HG02970 (cell line): ENCODE measurements around the gene XKRX.

Source experiments
- ATAC-seq: cut with Tn5 transposase; IDR thresholded peaks from one replicate; pipeline ENCODE4 v1.9.1; 2021; ENCODE audit warnings: mild to moderate bottlenecking, moderate library complexity, moderate number of reproducible peaks; ENCODE audit not compliant: unreplicated experiment, low FRiP score

The XKRX gene

DNA sequence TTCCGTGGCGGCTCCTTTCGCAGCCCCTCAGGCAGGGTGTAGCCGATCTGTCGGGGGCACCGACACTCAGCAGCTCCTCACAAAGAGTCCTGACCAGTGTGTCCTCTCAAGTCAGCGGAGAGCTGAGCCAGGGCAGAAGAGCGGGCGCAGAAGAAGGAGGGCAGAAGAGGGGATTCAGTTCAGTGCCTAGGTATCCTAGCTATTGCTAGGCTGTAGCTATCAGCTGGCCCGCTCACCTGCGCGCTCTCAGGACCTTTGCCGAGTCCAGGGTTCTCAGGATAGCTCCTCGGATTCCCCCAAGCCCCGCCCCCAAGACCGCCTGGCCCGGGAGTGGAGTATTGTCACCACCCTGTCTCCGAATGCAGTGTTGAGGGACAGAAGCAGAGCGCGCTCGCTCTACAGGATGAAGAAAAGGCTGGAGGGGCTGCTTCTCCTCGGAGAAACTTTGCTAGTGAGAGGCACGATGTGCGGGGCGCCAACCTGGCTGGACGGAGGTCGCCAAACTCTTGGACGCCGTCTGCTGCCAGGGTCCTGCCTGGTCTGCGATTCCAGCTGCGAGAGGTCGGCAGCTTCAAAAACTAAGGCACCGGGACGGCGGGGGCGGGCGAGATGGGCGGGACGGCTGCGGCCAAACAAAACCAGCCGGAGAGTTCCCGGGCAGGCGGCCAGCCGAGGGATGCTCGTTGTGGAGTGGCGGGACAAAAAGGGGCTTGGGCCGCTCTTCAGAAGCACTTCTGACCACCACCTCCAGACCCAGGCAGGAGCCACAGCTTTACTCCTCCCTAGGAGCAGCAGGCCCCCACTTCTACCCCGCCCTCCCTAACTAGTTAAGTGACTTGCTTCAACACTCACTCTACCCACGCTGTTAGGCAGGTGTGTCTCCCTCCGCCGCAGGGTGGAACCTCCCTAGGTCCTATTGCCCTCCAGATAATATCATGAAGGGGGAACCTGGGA is at the start of gene XKRX:
Gene XKRX, minus strand, starts transcription at position 258 of the 954 bp plus-strand sequence. CDS start 613 bp downstream, outside the sequence.
- ATAC-seq: no peak

GRCh38 chrX:100976211-100976610 is 47.5 kb upstream of the XKRX start:
- no peak for ATAC-seq

- no peak for ATAC-seq
Measured at GRCh38 chrX:100975212-100975611, 46.5 kb upstream of the XKRX start.

GRCh38 chrX:100973411-100973810 is 44.7 kb upstream of the XKRX start:
- ATAC-seq: no peak

DNA sequence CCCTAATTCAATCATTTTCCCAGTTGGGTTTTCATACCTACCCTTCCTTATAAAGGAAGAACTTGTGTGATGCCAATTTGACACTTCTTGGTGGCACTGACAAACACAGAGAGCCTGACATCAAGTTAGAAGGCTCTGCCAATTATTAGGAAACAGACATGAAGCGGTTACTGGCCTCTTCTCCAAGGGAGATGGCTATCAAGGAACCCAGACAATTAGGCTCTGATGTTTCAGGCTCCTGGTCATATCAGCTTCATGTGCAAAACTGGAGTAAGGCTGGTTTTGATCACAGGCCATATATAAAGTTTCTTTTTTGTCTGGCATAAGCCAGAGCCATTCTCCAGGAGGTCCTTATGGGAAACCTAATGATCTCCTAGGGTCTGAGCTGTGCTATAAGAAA is 41.2 kb upstream of the XKRX start:
- ATAC-seq: no peak

- no peak for ATAC-seq
Measured at GRCh38 chrX:100969408-100969807, 40.7 kb upstream of the XKRX start, which contains the start of gene ARL13A. ARL13A (plus strand) TSS chrX:100969708; CDS start chrX:100973690, 3,982 bp downstream.

DNA sequence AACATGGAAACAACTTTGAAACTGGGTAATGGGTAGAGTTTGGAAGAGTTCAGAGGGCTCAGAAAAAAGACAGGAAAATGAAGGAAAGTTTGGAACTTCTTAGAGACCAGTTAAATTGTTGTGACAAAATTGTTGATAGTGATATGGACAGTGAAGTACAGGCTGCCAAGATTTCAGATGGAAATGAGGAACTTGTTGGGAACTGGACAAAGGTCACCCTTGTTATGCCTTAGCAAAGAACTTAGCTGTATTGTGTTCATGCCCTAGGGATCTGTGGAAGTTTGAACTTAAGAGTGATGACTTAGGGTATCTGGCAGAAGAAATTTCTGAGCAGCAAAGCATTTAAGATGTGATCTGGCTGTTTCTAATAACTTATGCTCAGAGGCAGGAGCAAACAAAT is 35.6 kb upstream of the XKRX start:
- ATAC-seq: no peak

GRCh38 chrX:100962811-100963210 is 34.1 kb upstream of the XKRX start:
- no peak for ATAC-seq

DNA sequence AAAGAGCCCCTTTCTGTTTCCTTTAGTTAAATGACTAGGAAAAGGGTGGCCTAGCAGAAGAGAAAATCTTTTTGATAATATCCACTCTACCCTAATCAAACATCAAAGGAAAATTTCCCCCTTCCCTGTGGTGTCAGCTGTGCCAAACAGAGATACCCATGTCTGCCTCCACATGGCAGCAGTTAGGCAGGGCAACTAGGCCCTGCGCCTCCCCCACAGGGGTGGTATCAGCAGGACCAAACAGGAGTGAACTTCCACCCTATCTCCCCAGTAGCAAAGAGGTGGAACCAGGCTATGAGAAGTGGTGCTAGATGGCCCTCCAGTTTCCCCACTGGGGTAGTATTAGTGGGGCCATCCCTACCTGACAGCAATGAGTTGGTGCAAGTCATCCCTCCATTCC is 19.8 kb upstream of the XKRX start:
- no peak for ATAC-seq

DNA sequence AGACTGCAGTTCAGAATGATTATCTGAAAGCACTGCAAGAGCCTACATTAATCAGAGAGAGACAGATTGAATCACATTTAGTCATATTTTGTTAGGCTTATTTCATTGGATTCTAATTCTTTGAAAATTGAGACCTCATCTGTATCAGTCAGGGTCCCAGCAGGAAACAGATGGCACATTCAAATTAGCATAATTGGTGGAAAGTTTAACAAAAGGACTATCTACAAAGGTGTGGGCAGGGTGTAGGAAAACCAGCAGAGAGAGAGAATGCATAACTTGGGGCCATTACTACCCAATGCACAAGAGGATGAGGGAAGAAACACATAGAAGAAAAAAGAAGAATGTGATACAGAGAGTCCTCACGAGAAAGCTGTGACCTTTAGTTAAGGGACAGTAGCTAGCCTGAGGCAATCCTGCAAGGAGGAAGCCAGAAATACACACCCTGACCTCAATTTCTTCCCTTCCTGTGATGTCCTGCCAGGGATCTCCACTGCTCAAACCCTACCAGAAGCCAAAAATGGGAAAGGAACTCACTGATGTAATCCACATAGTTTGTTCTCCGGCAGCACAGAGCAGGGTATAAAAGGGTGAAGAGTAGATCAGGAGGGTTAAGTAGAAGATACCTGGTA is 17.7 kb upstream of the XKRX start:
- no peak for ATAC-seq

GRCh38 chrX:100944601-100945000 is 15.9 kb upstream of the XKRX start:
- no peak for ATAC-seq

DNA sequence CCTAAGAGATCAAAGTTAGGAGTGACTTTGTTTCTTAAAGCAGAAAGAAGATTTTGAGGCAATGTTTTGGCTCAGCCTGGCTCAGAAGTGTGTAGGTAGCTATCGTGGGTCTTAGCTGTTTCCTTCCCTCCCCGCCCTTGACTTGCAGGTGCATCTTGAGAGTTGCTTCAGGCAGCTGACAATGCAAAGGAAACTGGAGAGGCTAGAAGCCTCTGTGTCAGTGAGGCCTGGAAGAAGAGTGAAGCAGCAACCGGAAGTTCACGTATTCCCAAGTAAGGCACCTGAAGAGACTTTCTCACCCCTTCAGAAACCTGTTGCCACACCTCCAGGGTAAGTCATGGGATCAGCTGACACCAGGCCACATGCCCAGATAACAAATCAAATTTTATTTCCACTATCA is 10.6 kb upstream of the XKRX start:
- ATAC-seq: no peak

DNA sequence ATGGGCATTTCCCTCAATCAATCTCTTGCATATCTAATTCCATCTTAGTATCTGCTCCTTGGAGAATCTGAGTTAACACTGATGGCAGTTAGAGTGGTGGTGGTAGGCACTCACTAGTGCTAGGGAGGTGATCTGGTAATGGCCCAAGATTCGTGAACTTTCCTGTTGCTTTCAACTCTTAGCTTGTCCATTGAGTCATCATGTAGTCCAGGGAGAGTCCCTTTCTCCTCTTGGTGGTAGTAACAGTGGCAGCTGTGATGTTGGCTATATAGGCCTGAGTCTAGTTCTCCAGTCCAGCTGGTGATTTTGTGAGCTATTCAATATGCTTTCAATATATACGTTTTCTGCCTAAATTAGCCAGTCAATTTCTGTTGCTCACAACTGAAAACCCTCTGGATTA is 7.0 kb upstream of the XKRX start:
- no peak for ATAC-seq

GRCh38 chrX:100931925-100932285 is 3.2 kb upstream of the XKRX start:
- ATAC-seq: no peak

- ATAC-seq: no peak
Measured at GRCh38 chrX:100931218-100931924, 2.7 kb upstream of the XKRX start.

DNA sequence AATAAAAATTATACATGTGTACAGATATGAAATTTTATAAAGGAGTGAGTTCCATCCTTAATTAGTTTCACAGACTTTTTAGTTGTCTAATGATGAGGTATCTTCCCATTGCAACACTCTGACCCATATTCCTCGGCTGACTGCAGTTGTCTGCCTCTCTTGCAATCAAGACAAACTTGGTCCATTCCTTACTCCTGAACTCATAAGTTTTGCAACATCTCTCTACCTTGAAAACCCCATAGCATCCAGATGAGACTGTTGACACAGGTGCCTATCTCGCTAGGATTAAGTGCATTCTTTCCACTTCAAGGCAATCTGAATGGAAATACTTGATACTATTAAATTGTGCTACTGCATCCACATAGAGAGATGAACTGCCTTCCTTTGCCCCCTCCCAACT is 2.3 kb downstream of the XKRX start:
- ATAC-seq: no peak

DNA sequence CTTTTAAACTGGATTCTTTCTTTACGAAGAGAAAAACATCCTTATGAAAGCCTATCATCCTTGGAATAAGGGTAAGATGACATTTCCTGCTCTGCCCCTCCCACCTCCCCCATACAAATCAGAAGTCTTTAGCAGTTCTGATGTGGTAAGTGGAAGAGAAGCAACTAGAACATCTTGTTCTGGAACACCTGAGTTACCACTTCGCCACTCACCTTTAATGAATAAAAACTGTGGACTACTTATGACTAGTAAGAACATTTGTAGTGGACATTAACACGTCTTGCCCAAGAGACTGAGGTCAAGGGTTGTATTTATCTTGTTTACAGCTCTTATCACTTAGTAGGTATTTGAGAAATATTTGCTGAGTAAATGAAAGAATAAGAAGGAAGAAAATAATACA is 4.3 kb downstream of the XKRX start:
- no peak for ATAC-seq

GRCh38 chrX:100915562-100915961 is 13.2 kb downstream of the XKRX start:
- no peak for ATAC-seq

DNA sequence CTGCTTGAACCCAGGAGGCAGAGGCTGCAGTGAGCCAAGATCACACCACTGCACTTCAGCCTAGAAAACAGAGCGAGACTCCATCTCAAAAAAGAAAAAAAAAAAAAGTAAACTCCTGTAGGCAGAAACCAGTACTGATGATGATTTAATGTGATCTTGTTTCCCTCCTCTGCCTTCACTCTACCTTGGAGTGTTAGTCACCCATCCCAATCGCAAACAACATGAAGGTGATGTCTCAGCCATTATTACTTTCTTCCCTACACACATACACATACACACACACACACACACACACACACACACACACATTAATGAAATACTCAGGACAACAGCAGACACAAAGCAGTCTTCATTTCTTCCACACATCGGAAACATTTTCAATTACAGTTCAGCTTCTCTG is 15.6 kb downstream of the XKRX start:
- no peak for ATAC-seq

GRCh38 chrX:100911731-100912130 is 17.0 kb downstream of the XKRX start:
- no peak for ATAC-seq

- ATAC-seq: no peak
Measured at GRCh38 chrX:100905620-100906019, 23.1 kb downstream of the XKRX start.
